GM12873 (cell line): ENCODE data around the gene DNAJC10.

ENCODE experiments used
- CTCF ChIP-seq: IDR thresholded peaks from 2 replicates; pipeline ENCODE4 v1.5.1; 2012; ENCODE audit warnings: low read depth, mild to moderate bottlenecking, moderate library complexity, low read length, control low read depth; ENCODE audit not compliant: insufficient read depth; ENCODE audit errors: missing control alignments

DNAJC10 gene

GRCh38 chr2:182715121-182715891 is 751 bp upstream of the DNAJC10 start:
- TF ChIP-seq CTCF, result no peak

GRCh38 chr2:182716650-182716979 is 558 bp downstream of the DNAJC10 start:
- TF ChIP-seq CTCF, result no peak

- TF ChIP-seq CTCF, result no peak
Measured at GRCh38 chr2:182717416-182717815, 1.4 kb downstream of the DNAJC10 start.

- TF ChIP-seq CTCF, result no peak
Measured at GRCh38 chr2:182717816-182718215, 1.8 kb downstream of the DNAJC10 start.

GRCh38 chr2:182718459-182718858 is 2.4 kb downstream of the DNAJC10 start:
- TF ChIP-seq CTCF, result no peak

GRCh38 chr2:182724656-182725055 is 8.6 kb downstream of the DNAJC10 start:
- no peak for TF ChIP-seq CTCF

GRCh38 chr2:182726473-182726872 is 10.4 kb downstream of the DNAJC10 start:
- no peak for TF ChIP-seq CTCF
